RPMI7951 (cell line): ENCODE measurements around the gene ITGB3. TPM values are rescaled to one million over a fixed set of nuclear protein-coding genes. Genes with fewer than 3 reads are reported as not detected.
"Not testable (repeated sequence)": the region's sequence is repeated elsewhere in the genome, so short reads cannot be mapped to it uniquely, and the experiment has no call there.

Source experiments
- DNase-seq: peaks from one replicate; pipeline ENCODE4 v3.0.0-alpha.2; 2012; ENCODE audit warnings: low read depth
- total RNA-seq: library from RNA; depleted of rRNA; stranded (reverse); fragments of >200 nt; shearing (Covaris generic); gene quantifications from 2 replicates; pipeline ENCODE4 v1.2.3, GENCODE V29; 2014; rRNA removed

Gene ITGB3
- 19.7 and 26.7 TPM in 2 replicates for total RNA-seq

GRCh38 chr17:47253541-47254402, at the start of gene ITGB3:
TSS of gene ITGB3 (plus strand) at chr17:47253827. CDS start at chr17:47253862, 35 bp downstream.
- DNase-seq, result peak; percentile 79

GRCh38 chr17:47203984-47204721, 49.5 kb upstream of the ITGB3 start:
- DNase-seq, result peak; percentile 65

- DNase-seq, result peak; percentile 61
These were observed 48.8 kb upstream of the ITGB3 start for GRCh38 chr17:47204722-47205418.

GRCh38 chr17:47205419-47205963, 48.1 kb upstream of the ITGB3 start:
- DNase-seq, result peak; percentile 70

- no peak for DNase-seq
These were observed 46.2 kb upstream of the ITGB3 start for GRCh38 chr17:47207143-47208067.

- DNase-seq, result no peak
These were observed 44.7 kb upstream of the ITGB3 start, which contains the start of gene MYL4 for GRCh38 chr17:47208744-47209488. TSS of gene MYL4 (plus strand) at chr17:47209348. CDS start at chr17:47209423, 75 bp downstream.

GRCh38 chr17:47209499-47209898, 44.1 kb upstream of the ITGB3 start:
- DNase-seq, result no peak

- DNase-seq, result no peak
These were observed 43.5 kb upstream of the ITGB3 start for GRCh38 chr17:47210105-47210504.

GRCh38 chr17:47210779-47211178, 42.8 kb upstream of the ITGB3 start:
- no peak for DNase-seq

GRCh38 chr17:47212458-47212857, 41.2 kb upstream of the ITGB3 start:
- DNase-seq, result no peak

GRCh38 chr17:47213540-47213939, 40.1 kb upstream of the ITGB3 start:
- DNase-seq, result no peak

- DNase-seq, result no peak
These were observed 38.7 kb upstream of the ITGB3 start for GRCh38 chr17:47214931-47215330.

- DNase-seq, result not testable (repeated sequence)
These were observed 36.8 kb upstream of the ITGB3 start for GRCh38 chr17:47216821-47217220.

- DNase-seq, result not testable (repeated sequence)
These were observed 36.3 kb upstream of the ITGB3 start for GRCh38 chr17:47217279-47217678.

- DNase-seq, result no peak
These were observed 34.7 kb upstream of the ITGB3 start for GRCh38 chr17:47218896-47219430.

GRCh38 chr17:47219621-47220475, 33.8 kb upstream of the ITGB3 start:
- DNase-seq, result no peak

GRCh38 chr17:47220531-47220999, 33.1 kb upstream of the ITGB3 start:
- DNase-seq, result no peak

- no peak for DNase-seq
These were observed 32.5 kb upstream of the ITGB3 start for GRCh38 chr17:47221154-47221553.

GRCh38 chr17:47222047-47222446, 31.6 kb upstream of the ITGB3 start:
- DNase-seq, result no peak
